Sigmoid colon (tissue), 7 donors: ENCODE results near the gene FBN3. TPM values are rescaled to one million over a fixed set of nuclear protein-coding genes. Genes with fewer than 3 reads are reported as not detected.

Source experiments
- DNase-seq: peaks from one replicate; pipeline ENCODE4 v3.0.0-alpha.2; 2019
- H3K27ac ChIP-seq, 4 donors: fragments of 200-600 bp; sonication (generic); one replicate each; pipeline ENCODE4 v1.5.1; 2016 to 2019; ENCODE audit warnings: mild to moderate bottlenecking in 1 of 4
- H3K27me3 ChIP-seq, 3 donors: fragments of 200-600 bp; sonication (generic); one replicate each; pipeline ENCODE4 v1.5.1; 2019; ENCODE audit warnings: mild to moderate bottlenecking in 1 of 3
- H3K36me3 ChIP-seq, 4 donors: fragments of 200-600 bp; sonication (generic); one replicate each; pipeline ENCODE4 v1.5.1; 2016 to 2019
- H3K4me1 ChIP-seq, 4 donors: fragments of 200-600 bp; sonication (generic); one replicate each; pipeline ENCODE4 v1.5.1; 2017 to 2019
- H3K4me3 ChIP-seq, 4 donors: fragments of 200-600 bp; sonication (generic); one replicate each; pipeline ENCODE4 v1.5.1; 2017 to 2019; ENCODE audit warnings: mild to moderate bottlenecking in 2 of 4, moderate library complexity in 1 of 4
- H3K9me3 ChIP-seq, 4 donors: fragments of 200-600 bp in 3 of 4; sonication (generic) in 3 of 4; one replicate each; pipeline versions ENCODE4 v1.5.1 to v1.6.1; 2013 to 2019
- CTCF ChIP-seq, 4 experiments: fragments of 450-650 bp in 3 of 4; fragments of 200-600 bp in 1 of 4; IDR thresholded peaks; one replicate each; pipeline ENCODE4 v1.5.1; 2016 to 2019; ENCODE audit warnings: antibody characterized with exemption in 4 of 4, mild to moderate bottlenecking in 3 of 4, moderate library complexity in 2 of 4
- EP300 ChIP-seq, 4 donors: sonication (generic); formaldehyde crosslinking; IDR thresholded peaks; one replicate each; pipeline ENCODE4 v1.6.1; 2017; ENCODE audit warnings: antibody characterized with exemption in 4 of 4
- POLR2A ChIP-seq, 2 donors: fragments of 450-650 bp; IDR thresholded peaks; one replicate each; pipeline ENCODE4 v1.6.1; 2016; ENCODE audit warnings: antibody characterized with exemption in 2 of 2, mild to moderate bottlenecking in 2 of 2, moderate library complexity in 2 of 2
- POLR2AphosphoS5 ChIP-seq, 4 donors: sonication (generic); formaldehyde crosslinking; IDR thresholded peaks; one replicate each; pipeline ENCODE4 v1.6.1; 2017; ENCODE audit warnings: antibody characterized with exemption in 4 of 4
- WGBS, 2 donors: extraction: QIAGEN DNeasy Blood & Tissue Kit; methylation state at CpG; one replicate each; pipeline ENCODE4 v1.1.7; 2013; 5-methylcytosine and 5-hydroxymethylcytosine counted together
- intact Hi-C: fragments of 100-400 bp; cut with DNase I; formaldehyde crosslinking; loops from one replicate; pipeline ENCODE4 v1.15.1; 2023
- polyA plus RNA-seq, 3 donors: library from polyadenylated mRNA; stranded (reverse); fragments of 200-250 nt; gene quantifications; one replicate each; pipeline ENCODE4 v1.2.3, GENCODE V29; 2013
- total RNA-seq, 4 donors: library from RNA; depleted of rRNA; stranded (reverse); fragments of >200 nt; gene quantifications; one replicate each; pipeline ENCODE4 v1.1.0, GENCODE V29; 2016
- donor health status: healthy with polysubstance abuse.
- donor health status: Bipolar disorder and iron deficiency.
- donor health status: healthy.

Gene FBN3
- total and polyA plus RNA-seq, 7 donors = 0.06 TPM; not detected in 6

GRCh38 chr19:8110931-8111330 lies 38.5 kb downstream of the FBN3 start:
- H3K27ac ChIP-seq = no peak overlapping the region
- DNase-seq = no peak
- no peak overlapping the region for H3K4me3 ChIP-seq
- peaks cover 0 to 3% (median 0%) of the 10 kb centered on the region in 4 donors for H3K9me3 ChIP-seq
- 92% methylated on average over 16 of the region's 16 CpGs for WGBS, 2 donors
- TF ChIP-seq CTCF (IDR thresholded peaks at IDR 0.05) (no peak), POLR2A (IDR thresholded peaks at IDR 0.05) (no peak), POLR2AphosphoS5 (IDR thresholded peaks at IDR 0.05) (no peak), EP300 (IDR thresholded peaks at IDR 0.05) (no peak)
- H3K36me3 ChIP-seq = no peaks in the 10 kb centered on the region
- H3K4me1 ChIP-seq = no peaks in the 10 kb centered on the region
- intact Hi-C loops = no loop called here
- no peaks in the 10 kb centered on the region for H3K27me3 ChIP-seq

DNA sequence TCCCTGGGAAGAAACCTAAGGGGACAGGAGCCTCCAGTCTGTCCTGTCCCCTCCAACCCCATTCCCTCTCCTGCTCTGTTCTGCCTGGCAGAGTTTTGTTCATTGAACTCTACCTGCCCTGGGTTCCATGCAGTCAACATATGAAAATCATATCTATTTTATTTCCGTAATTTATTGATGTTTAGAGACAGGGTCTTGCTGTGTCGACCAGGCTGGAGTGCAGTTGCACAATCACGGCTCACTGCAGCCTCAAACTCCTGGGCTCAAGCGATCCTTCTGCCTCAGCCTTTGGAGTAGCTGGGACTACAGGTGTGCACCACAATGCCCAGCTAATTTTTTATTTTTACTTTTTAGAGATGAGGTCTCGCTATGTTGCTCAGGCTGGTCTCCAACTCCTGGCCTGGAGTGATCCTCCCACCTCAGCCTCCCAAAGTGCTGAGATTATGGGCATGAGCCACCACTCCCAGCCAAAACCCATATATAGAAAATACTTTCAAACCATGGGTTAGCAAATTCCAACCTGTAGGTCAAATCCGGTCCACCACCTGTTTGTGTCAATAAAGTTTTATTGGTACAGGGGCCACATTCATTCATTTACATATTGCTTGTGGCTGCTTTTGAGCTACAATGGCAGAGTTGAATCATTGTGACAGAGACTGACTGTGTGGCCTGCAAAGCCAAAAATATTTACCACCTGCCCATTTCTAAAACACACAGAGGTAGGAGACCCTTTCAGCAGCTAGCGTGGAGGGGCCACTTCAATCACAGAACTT lies 39.3 kb downstream of the FBN3 start:
- no peak for DNase-seq
- intact Hi-C loops = no loop called here

GRCh38 chr19:8109455-8109854 lies 39.9 kb downstream of the FBN3 start:
- H3K4me3 ChIP-seq = no peak overlapping the region
- no peaks in the 10 kb centered on the region for H3K27me3 ChIP-seq
- no peak for DNase-seq
- H3K4me1 ChIP-seq = no peaks in the 10 kb centered on the region
- 62 to 75% methylated on average over 12 of the region's 12 CpGs for WGBS, 2 donors
- H3K27ac ChIP-seq = no peak overlapping the region
- H3K36me3 ChIP-seq = no peaks in the 10 kb centered on the region
- H3K9me3 ChIP-seq = peaks cover 0 to 3% (median 0%) of the 10 kb centered on the region in 4 donors
- intact Hi-C loops = no loop called here
- TF ChIP-seq POLR2A (IDR thresholded peaks at IDR 0.05) = no peak
- no peak for TF ChIP-seq CTCF (IDR thresholded peaks at IDR 0.05)
- TF ChIP-seq EP300 (IDR thresholded peaks at IDR 0.05) = no peak
- no peak for TF ChIP-seq POLR2AphosphoS5 (IDR thresholded peaks at IDR 0.05)

More for the DNA sequence above, 39.3 kb downstream of the FBN3 start:
- H3K4me3 ChIP-seq = no peak overlapping the region
- H3K27me3 ChIP-seq = no peaks in the 10 kb centered on the region
- no peaks in the 10 kb centered on the region for H3K4me1 ChIP-seq
- no peak overlapping the region for H3K27ac ChIP-seq
- WGBS, 2 donors = 70 to 90% methylated on average over 7 of the region's 7 CpGs
- TF ChIP-seq EP300 (IDR thresholded peaks at IDR 0.05) (no peak), POLR2A (IDR thresholded peaks at IDR 0.05) (no peak), POLR2AphosphoS5 (IDR thresholded peaks at IDR 0.05) (no peak), CTCF (IDR thresholded peaks at IDR 0.05) (no peak)
- H3K36me3 ChIP-seq = no peaks in the 10 kb centered on the region
- peaks cover 0 to 3% (median 0%) of the 10 kb centered on the region in 4 donors for H3K9me3 ChIP-seq

GRCh38 chr19:8108560-8109445 lies 40.6 kb downstream of the FBN3 start:
- Histone ChIP-seq H3K27me3 (no peaks in the 10 kb centered on the region), H3K27ac (no peak overlapping the region), H3K4me1 (no peaks in the 10 kb centered on the region), H3K4me3 (no peak overlapping the region), H3K9me3 (peaks cover 0 to 3% (median 0%) of the 10 kb centered on the region in 4 donors), H3K36me3 (no peaks in the 10 kb centered on the region)
- intact Hi-C loops = no loop called here
- 72% methylated on average over 19 of the region's 19 CpGs for WGBS, 2 donors
- no peak for DNase-seq
- TF ChIP-seq POLR2A (IDR thresholded peaks at IDR 0.05) (no peak), CTCF (IDR thresholded peaks at IDR 0.05) (no peak), EP300 (IDR thresholded peaks at IDR 0.05) (no peak), POLR2AphosphoS5 (IDR thresholded peaks at IDR 0.05) (no peak)
